ENCODE data around the gene ATG10.
A peak's percentile ranks its signal among the peaks of the same experiment; 100 is the strongest.

ATG10 gene

GRCh38 chr5:82164977-82165713 lies 193.3 kb downstream of the ATG10 start:
- DNase-seq (ENCODE audit: low spot score), result no peak

GRCh38 chr5:82165740-82166530 lies 194.1 kb downstream of the ATG10 start:
- peak; percentile 81 for DNase-seq (ENCODE audit: low spot score)

- no peak for DNase-seq (ENCODE audit: low spot score)
Measured at GRCh38 chr5:82167372-82167935, 195.6 kb downstream of the ATG10 start.

GRCh38 chr5:82168294-82168693 lies 196.5 kb downstream of the ATG10 start:
- peak; percentile 29 for DNase-seq (ENCODE audit: low spot score)

GRCh38 chr5:82169892-82170291 lies 198.1 kb downstream of the ATG10 start:
- DNase-seq (ENCODE audit: low spot score), result no peak

- DNase-seq (ENCODE audit: low spot score), result peak; percentile 46
Measured at GRCh38 chr5:82174128-82174918, 202.5 kb downstream of the ATG10 start.

GRCh38 chr5:82174919-82175219 lies 203.0 kb downstream of the ATG10 start:
- no peak for DNase-seq (ENCODE audit: low spot score)

- peak; percentile 11 for DNase-seq (ENCODE audit: low spot score)
Measured at GRCh38 chr5:82176115-82176814, 204.4 kb downstream of the ATG10 start.

- DNase-seq (ENCODE audit: low spot score), result no peak
Measured at GRCh38 chr5:82178378-82178777, 206.6 kb downstream of the ATG10 start.

GRCh38 chr5:82182662-82183061 lies 210.8 kb downstream of the ATG10 start:
- no peak for DNase-seq (ENCODE audit: low spot score)

- peak; percentile 39 for DNase-seq (ENCODE audit: low spot score)
Measured at GRCh38 chr5:82183828-82184227, 212.0 kb downstream of the ATG10 start.

- no peak for DNase-seq (ENCODE audit: low spot score)
Measured at GRCh38 chr5:82185851-82186250, 214.0 kb downstream of the ATG10 start.

GRCh38 chr5:82197550-82197949 lies 225.7 kb downstream of the ATG10 start:
- DNase-seq (ENCODE audit: low spot score), result no peak

GRCh38 chr5:82204567-82204966 lies 232.7 kb downstream of the ATG10 start:
- no peak for DNase-seq (ENCODE audit: low spot score)

GRCh38 chr5:82205005-82205404 lies 233.2 kb downstream of the ATG10 start:
- no peak for DNase-seq (ENCODE audit: low spot score)

GRCh38 chr5:82208371-82208770 lies 236.5 kb downstream of the ATG10 start:
- no peak for DNase-seq (ENCODE audit: low spot score)

- no peak for DNase-seq (ENCODE audit: low spot score)
Measured at GRCh38 chr5:82211855-82212572, 240.2 kb downstream of the ATG10 start.

GRCh38 chr5:82217917-82218316 lies 246.1 kb downstream of the ATG10 start:
- no peak for DNase-seq (ENCODE audit: low spot score)

GRCh38 chr5:82218374-82219156 lies 246.7 kb downstream of the ATG10 start:
- no peak for DNase-seq (ENCODE audit: low spot score)

- DNase-seq (ENCODE audit: low spot score), result no peak
Measured at GRCh38 chr5:82221020-82221419, 249.2 kb downstream of the ATG10 start.

Data from AG20443 (cell line).